ENCODE data around the gene YAE1. TPM values are rescaled to one million over a fixed set of nuclear protein-coding genes. Genes with fewer than 3 reads are reported as not detected.

YAE1 gene
- total and polyA plus RNA-seq, 2 experiments from 2014 or later: 29.6 to 36.3 TPM

DNA sequence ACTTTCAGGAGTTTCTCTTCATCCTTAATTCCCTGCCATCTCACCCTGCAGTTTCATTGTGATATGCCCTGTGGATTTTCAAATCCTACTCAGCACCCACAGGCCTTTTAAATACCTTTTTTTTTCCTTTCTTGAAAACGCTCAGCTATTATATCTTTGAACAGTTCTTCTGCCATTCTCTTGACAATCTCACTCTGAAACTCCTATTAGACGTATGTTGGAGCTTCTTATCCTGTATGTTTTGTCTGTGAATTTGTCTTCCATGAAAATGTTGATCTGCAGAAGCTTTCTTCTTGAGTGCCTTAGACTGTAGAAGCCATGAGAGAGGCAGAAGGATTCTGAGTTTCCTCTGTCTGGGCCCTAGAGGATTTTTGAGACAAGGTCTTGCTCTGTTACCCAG is 18.9 kb upstream of the YAE1 start:
- no peaks in the 10 kb centered on the region for H3K9me2 ChIP-seq (replicated peaks; ENCODE audit: insufficient read depth)
- no peaks in the 10 kb centered on the region for H4K20me1 ChIP-seq (ENCODE audit: insufficient read depth, poor library complexity, severe bottlenecking)
- no peak overlapping the region for H2AFZ ChIP-seq
- TF ChIP-seq, protein P1, sequence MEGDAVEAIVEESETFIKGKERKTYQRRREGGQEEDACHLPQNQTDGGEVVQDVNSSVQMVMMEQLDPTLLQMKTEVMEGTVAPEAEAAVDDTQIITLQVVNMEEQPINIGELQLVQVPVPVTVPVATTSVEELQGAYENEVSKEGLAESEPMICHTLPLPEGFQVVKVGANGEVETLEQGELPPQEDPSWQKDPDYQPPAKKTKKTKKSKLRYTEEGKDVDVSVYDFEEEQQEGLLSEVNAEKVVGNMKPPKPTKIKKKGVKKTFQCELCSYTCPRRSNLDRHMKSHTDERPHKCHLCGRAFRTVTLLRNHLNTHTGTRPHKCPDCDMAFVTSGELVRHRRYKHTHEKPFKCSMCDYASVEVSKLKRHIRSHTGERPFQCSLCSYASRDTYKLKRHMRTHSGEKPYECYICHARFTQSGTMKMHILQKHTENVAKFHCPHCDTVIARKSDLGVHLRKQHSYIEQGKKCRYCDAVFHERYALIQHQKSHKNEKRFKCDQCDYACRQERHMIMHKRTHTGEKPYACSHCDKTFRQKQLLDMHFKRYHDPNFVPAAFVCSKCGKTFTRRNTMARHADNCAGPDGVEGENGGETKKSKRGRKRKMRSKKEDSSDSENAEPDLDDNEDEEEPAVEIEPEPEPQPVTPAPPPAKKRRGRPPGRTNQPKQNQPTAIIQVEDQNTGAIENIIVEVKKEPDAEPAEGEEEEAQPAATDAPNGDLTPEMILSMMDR (IDR thresholded peaks at IDR 0.05; ENCODE audit: poor library complexity): no peak
- no peak for TF ChIP-seq EZH2phosphoT487 (IDR thresholded peaks at IDR 0.05; ENCODE audit: low read depth, severe bottlenecking, unreplicated experiment)
- no peak for TF ChIP-seq EZH2 (IDR thresholded peaks at IDR 0.05; ENCODE audit: borderline replicate concordance)
- H3K27me3 ChIP-seq: no peaks in the 10 kb centered on the region
- DNase-seq (ENCODE audit: low spot score): no peak
- H3K4me2 ChIP-seq: no peak overlapping the region
- H3K4me1 ChIP-seq (ENCODE audit: insufficient read depth): no peaks in the 10 kb centered on the region
- peaks cover 3% of the 10 kb centered on the region for H3K9me3 ChIP-seq (ENCODE audit: low read depth)
- H3K79me2 ChIP-seq: no peaks in the 10 kb centered on the region
- H3K27ac ChIP-seq: no peak overlapping the region
- no peaks in the 10 kb centered on the region for H3K36me3 ChIP-seq (replicated peaks; ENCODE audit: insufficient read depth, low read depth)
- no peak overlapping the region for H3K4me3 ChIP-seq
- WGBS (ENCODE audit: low lambda C conversion rate, missing lambda C conversion rate): 88% methylated on average over 2 of the region's 2 CpGs

GRCh38 chr7:39550411-39550810 is 15.8 kb upstream of the YAE1 start:
- Histone ChIP-seq H4K20me1 (ENCODE audit: insufficient read depth, poor library complexity, severe bottlenecking) (no peaks in the 10 kb centered on the region), H2AFZ (no peak overlapping the region), H3K79me2 (no peaks in the 10 kb centered on the region), H3K4me2 (no peak overlapping the region), H3K27me3 (no peaks in the 10 kb centered on the region), H3K4me3 (no peak overlapping the region), H3K27ac (no peak overlapping the region), H3K9me2 (replicated peaks; ENCODE audit: insufficient read depth) (no peaks in the 10 kb centered on the region), H3K9me3 (ENCODE audit: low read depth) (peaks cover 3% of the 10 kb centered on the region), H3K4me1 (ENCODE audit: insufficient read depth) (peaks cover 3% of the 10 kb centered on the region), H3K36me3 (replicated peaks; ENCODE audit: insufficient read depth, low read depth) (no peaks in the 10 kb centered on the region)
- 55% methylated on average over 2 of the region's 2 CpGs for WGBS (ENCODE audit: low lambda C conversion rate, missing lambda C conversion rate)
- no peak for DNase-seq (ENCODE audit: low spot score)
- TF ChIP-seq EZH2phosphoT487 (IDR thresholded peaks at IDR 0.05; ENCODE audit: low read depth, severe bottlenecking, unreplicated experiment): no peak
- TF ChIP-seq, protein P1 (IDR thresholded peaks at IDR 0.05; ENCODE audit: poor library complexity): no peak
- no peak for TF ChIP-seq EZH2 (IDR thresholded peaks at IDR 0.05; ENCODE audit: borderline replicate concordance)

GRCh38 chr7:39553436-39553835 is 12.8 kb upstream of the YAE1 start:
- no peaks in the 10 kb centered on the region for H4K20me1 ChIP-seq (ENCODE audit: insufficient read depth, poor library complexity, severe bottlenecking)
- H3K79me2 ChIP-seq: no peaks in the 10 kb centered on the region
- H2AFZ ChIP-seq: peak overlapping the region; percentile 6
- H3K9me2 ChIP-seq (replicated peaks; ENCODE audit: insufficient read depth): no peaks in the 10 kb centered on the region
- peaks cover 3% of the 10 kb centered on the region for H3K4me1 ChIP-seq (ENCODE audit: insufficient read depth)
- no peak overlapping the region for H3K4me3 ChIP-seq
- DNase-seq (ENCODE audit: low spot score): no peak
- H3K4me2 ChIP-seq: no peak overlapping the region
- 55% methylated on average over 3 of the region's 3 CpGs for WGBS (ENCODE audit: low lambda C conversion rate, missing lambda C conversion rate)
- H3K27ac ChIP-seq: no peak overlapping the region
- no peaks in the 10 kb centered on the region for H3K36me3 ChIP-seq (replicated peaks; ENCODE audit: insufficient read depth, low read depth)
- no peaks in the 10 kb centered on the region for H3K9me3 ChIP-seq (ENCODE audit: low read depth)
- no peaks in the 10 kb centered on the region for H3K27me3 ChIP-seq
- TF ChIP-seq, protein P1 (IDR thresholded peaks at IDR 0.05; ENCODE audit: poor library complexity): no peak
- TF ChIP-seq EZH2phosphoT487 (IDR thresholded peaks at IDR 0.05; ENCODE audit: low read depth, severe bottlenecking, unreplicated experiment) (no peak), EZH2 (IDR thresholded peaks at IDR 0.05; ENCODE audit: borderline replicate concordance) (no peak)
